Activated naive CD8-positive, alpha-beta T cell (primary cell): ENCODE results near the gene BABAM2.
A peak's percentile ranks its signal among the peaks of the same experiment; 100 is the strongest.
"Not testable (repeated sequence)": the region's sequence is repeated elsewhere in the genome, so short reads cannot be mapped to it uniquely, and the experiment has no call there.

ENCODE experiments used
- H3K27ac Mint-ChIP-seq: one replicate; pipeline ENCODE4 v1.8.0; 2021; ENCODE audit warnings: mixed read lengths
- H3K27me3 Mint-ChIP-seq: one replicate; pipeline ENCODE4 v1.8.0; 2021; ENCODE audit warnings: mixed read lengths
- H3K36me3 Mint-ChIP-seq: one replicate; pipeline ENCODE4 v1.8.0; 2021; ENCODE audit warnings: mixed read lengths
- H3K4me1 Mint-ChIP-seq: one replicate; pipeline ENCODE4 v1.8.0; 2021; ENCODE audit warnings: low read depth, mixed read lengths
- H3K4me3 Mint-ChIP-seq: one replicate; pipeline ENCODE4 v1.8.0; 2021; ENCODE audit warnings: mild to moderate bottlenecking, mixed read lengths
- H3K9me3 Mint-ChIP-seq: one replicate; pipeline ENCODE4 v1.8.0; 2021; ENCODE audit warnings: low read depth, mixed read lengths

The BABAM2 gene

GRCh38 chr2:27962006-27962405 lies 71.5 kb downstream of the BABAM2 start:
- Mint-ChIP-seq H3K27ac (no peak overlapping the region), H3K4me3 (no peak overlapping the region), H3K27me3 (no peaks in the 10 kb centered on the region)

DNA sequence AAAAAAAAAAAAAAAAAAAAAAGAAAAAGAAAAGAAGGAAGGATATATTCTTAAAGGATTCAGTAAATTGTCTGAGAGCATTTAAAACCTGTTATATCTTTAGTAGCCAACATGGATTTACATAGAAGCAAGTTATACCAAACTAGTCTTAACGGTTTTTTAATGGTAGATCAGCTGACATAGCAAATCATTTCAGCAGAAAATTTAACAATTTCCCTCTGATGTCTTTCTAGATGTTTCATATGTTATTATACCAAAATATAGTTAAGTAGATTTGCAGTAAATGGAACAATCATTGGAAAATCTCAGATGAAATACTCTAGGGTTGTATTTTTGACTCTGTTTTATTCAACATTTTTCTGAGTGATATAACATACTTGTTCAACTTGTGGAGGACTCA lies 72.9 kb downstream of the BABAM2 start:
- Mint-ChIP-seq H3K27ac (no peak overlapping the region), H3K36me3 (peaks cover 16% of the 10 kb centered on the region), H3K27me3 (no peaks in the 10 kb centered on the region), H3K9me3 (peaks cover 6% of the 10 kb centered on the region), H3K4me1 (peaks cover 67% of the 10 kb centered on the region), H3K4me3 (no peak overlapping the region)

More at GRCh38 chr2:27962006-27962405, 71.5 kb downstream of the BABAM2 start:
- H3K4me1 Mint-ChIP-seq, result peaks cover 69% of the 10 kb centered on the region
- H3K36me3 Mint-ChIP-seq, result peaks cover 11% of the 10 kb centered on the region
- H3K9me3 Mint-ChIP-seq, result no peaks in the 10 kb centered on the region

DNA sequence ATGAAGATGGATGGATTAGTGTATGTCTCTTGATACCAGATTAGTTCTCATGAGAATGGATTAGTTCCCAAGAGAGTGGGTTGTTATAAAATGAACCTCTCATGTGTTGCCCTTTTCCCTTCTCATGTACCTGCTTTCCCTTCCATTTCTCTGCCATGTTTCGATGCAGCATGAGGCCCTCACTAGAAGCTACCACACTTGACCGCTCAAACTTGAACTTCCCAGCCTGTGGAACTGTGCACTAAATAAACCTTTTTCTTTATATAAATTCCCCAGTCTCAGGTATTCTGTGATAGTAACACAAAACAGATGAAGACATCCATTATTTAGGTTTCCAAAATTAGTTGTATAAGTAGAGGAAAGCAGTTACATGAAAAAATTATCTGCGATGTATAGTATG lies 73.5 kb downstream of the BABAM2 start:
- Mint-ChIP-seq H3K36me3 (peaks cover 21% of the 10 kb centered on the region), H3K27ac (no peak overlapping the region), H3K4me3 (no peak overlapping the region), H3K4me1 (peaks cover 64% of the 10 kb centered on the region), H3K27me3 (no peaks in the 10 kb centered on the region), H3K9me3 (peaks cover 11% of the 10 kb centered on the region)

DNA sequence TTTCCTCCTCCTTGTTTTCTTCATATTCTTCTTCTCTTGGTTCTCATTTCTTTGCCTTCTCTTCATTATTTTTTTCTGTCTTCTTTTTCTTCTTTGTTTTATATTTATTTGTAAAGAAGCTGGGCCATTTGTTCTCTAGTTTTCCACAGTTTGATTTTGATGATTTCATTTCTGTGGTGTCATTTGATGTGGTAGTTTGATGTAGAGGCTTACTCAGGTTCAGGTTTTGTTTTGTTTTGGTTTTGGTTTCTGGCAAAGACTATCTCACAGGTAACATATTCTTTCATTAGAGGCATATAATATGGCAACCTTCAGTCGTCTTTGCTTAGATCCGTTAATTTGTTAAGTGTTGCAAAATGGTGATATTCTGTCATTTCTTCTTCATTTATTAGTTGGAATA lies 75.3 kb downstream of the BABAM2 start:
- H3K27ac Mint-ChIP-seq, result peak overlapping the region; percentile 59
- H3K36me3 Mint-ChIP-seq, result peaks cover 26% of the 10 kb centered on the region
- H3K4me1 Mint-ChIP-seq, result peaks cover 53% of the 10 kb centered on the region
- peak overlapping the region; percentile 69 for H3K4me3 Mint-ChIP-seq
- no peaks in the 10 kb centered on the region for H3K27me3 Mint-ChIP-seq
- H3K9me3 Mint-ChIP-seq, result peaks cover 16% of the 10 kb centered on the region

- Mint-ChIP-seq H3K9me3 (peaks cover 16% of the 10 kb centered on the region), H3K4me1 (peaks cover 53% of the 10 kb centered on the region), H3K36me3 (peaks cover 26% of the 10 kb centered on the region), H3K27ac (peak overlapping the region; percentile 52), H3K27me3 (no peaks in the 10 kb centered on the region), H3K4me3 (peak overlapping the region; percentile 30)
Measured at GRCh38 chr2:27966466-27966865, 75.9 kb downstream of the BABAM2 start.

DNA sequence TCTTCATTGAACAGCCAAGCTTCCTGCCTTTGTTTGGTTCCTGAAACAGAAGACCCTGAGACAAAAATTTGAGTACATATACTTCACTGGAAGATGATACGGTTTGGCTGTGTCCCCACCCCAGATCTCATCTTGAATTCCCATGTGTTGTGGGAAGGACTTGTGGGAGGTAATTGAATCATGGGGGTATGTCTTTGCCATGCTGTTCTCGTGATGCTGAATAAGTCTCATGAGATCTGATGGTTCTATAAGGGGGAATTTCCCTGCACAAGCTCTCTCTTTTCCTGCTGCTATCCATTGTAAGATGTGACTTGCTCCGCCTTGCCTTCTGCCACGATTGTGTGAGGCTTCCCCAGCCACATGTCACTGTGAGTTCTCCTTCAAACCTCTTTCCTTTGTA lies 76.5 kb downstream of the BABAM2 start:
- peaks cover 51% of the 10 kb centered on the region for H3K4me1 Mint-ChIP-seq
- no peak overlapping the region for H3K4me3 Mint-ChIP-seq
- H3K27ac Mint-ChIP-seq, result no peak overlapping the region
- H3K27me3 Mint-ChIP-seq, result no peaks in the 10 kb centered on the region
- peaks cover 16% of the 10 kb centered on the region for H3K9me3 Mint-ChIP-seq
- H3K36me3 Mint-ChIP-seq, result peaks cover 26% of the 10 kb centered on the region

DNA sequence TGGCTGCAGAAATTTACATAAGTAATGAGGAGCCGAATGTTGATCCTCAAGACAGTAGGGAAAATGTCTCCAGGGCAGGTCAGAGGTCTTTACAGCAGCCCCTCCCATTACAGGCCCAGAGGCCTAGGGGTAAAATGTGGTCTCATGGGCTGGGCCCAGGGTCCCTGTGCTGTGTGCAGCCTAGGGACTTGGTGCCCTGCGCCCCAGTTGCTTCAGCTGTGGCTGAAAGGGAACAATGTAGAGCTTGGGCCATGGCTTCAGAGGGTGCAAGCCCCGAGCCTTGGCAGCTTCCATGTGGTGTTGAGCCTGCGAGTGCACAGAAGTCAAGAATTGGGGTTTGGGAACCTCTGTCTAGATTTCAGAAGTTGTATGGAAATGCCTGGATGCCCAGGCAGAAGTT lies 77.5 kb downstream of the BABAM2 start:
- H3K27ac Mint-ChIP-seq, H3K27me3 Mint-ChIP-seq, H3K4me3 Mint-ChIP-seq: not testable (repeated sequence)
- H3K36me3 Mint-ChIP-seq, result peaks cover 24% of the 10 kb centered on the region
- H3K4me1 Mint-ChIP-seq, result peaks cover 49% of the 10 kb centered on the region
- H3K9me3 Mint-ChIP-seq, result peaks cover 16% of the 10 kb centered on the region

DNA sequence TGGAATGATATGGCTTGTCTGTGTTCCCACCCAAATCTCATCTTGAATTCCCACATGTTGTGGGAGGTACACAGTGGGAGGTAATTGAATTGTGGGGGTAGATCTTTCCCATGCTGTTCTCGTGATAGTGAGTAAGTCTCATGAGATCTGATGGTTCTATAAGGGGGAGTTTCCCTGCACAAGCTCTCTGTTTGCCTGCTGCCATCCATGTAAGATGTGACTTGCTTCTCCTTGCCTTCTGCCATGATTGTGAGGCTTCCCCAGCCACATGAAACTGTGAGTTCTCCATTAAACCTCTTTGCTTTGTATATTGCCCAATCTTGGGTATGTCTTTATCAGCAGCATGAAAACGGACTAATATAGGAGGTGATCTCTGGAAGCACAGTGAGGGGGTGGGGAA lies 78.4 kb downstream of the BABAM2 start:
- not testable (repeated sequence) for H3K4me3 Mint-ChIP-seq, H3K27me3 Mint-ChIP-seq, H3K27ac Mint-ChIP-seq
- peaks cover 47% of the 10 kb centered on the region for H3K4me1 Mint-ChIP-seq
- H3K36me3 Mint-ChIP-seq, result peaks cover 25% of the 10 kb centered on the region
- H3K9me3 Mint-ChIP-seq, result peaks cover 16% of the 10 kb centered on the region

DNA sequence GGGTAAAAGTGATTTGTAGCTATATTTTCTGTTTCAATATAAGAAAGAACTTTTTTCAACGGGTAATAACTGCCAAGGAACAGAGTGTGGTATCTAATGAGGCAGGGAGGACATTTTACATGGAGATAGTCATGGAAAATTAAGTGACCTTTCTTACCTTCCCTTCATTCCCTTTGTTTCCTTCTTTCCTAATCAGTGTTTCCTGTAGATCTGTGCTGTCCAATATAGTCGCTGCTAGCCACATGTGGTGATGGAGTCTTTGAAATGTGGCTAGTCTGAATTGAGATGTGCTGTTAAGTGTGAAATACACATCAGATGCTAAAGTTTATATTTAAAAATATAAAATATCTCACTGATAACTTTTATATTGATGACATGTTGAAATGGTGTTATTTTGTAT lies 81.8 kb downstream of the BABAM2 start:
- Mint-ChIP-seq H3K4me3 (no peak overlapping the region), H3K9me3 (peaks cover 14% of the 10 kb centered on the region), H3K4me1 (peaks cover 17% of the 10 kb centered on the region), H3K27me3 (no peaks in the 10 kb centered on the region), H3K27ac (no peak overlapping the region), H3K36me3 (peaks cover 20% of the 10 kb centered on the region)

DNA sequence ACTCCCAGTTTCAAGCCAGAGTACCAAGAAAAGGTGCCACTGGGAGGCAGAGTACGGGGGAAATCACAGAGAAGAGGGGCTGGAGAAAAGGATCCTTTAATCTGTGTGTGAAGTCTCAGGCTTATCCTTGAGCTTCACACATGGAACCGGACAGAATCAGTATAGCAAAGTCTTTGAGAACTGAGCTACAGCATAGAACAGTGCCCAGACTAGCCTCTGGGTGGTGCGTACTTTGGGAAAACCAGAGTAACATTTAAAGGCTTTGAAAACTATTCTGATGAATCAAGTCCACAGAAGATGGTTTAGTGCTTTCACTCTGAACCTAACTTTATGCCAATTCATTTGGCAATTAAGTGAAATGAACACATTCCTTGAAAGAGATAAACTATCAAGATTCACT lies 83.1 kb downstream of the BABAM2 start:
- Mint-ChIP-seq H3K4me3 (no peak overlapping the region), H3K4me1 (peaks cover 25% of the 10 kb centered on the region), H3K27ac (no peak overlapping the region), H3K9me3 (peaks cover 13% of the 10 kb centered on the region), H3K36me3 (peaks cover 18% of the 10 kb centered on the region), H3K27me3 (no peaks in the 10 kb centered on the region)

- Mint-ChIP-seq H3K36me3 (peaks cover 8% of the 10 kb centered on the region), H3K4me3 (no peak overlapping the region), H3K9me3 (peaks cover 4% of the 10 kb centered on the region), H3K27me3 (no peaks in the 10 kb centered on the region), H3K4me1 (peaks cover 24% of the 10 kb centered on the region), H3K27ac (no peak overlapping the region)
Measured at GRCh38 chr2:27976308-27976707, 85.8 kb downstream of the BABAM2 start.

- H3K27ac Mint-ChIP-seq, result peak overlapping the region; percentile 67
- peaks cover 4% of the 10 kb centered on the region for H3K9me3 Mint-ChIP-seq
- H3K27me3 Mint-ChIP-seq, result no peaks in the 10 kb centered on the region
- H3K4me3 Mint-ChIP-seq, result no peak overlapping the region
- H3K4me1 Mint-ChIP-seq, result peaks cover 23% of the 10 kb centered on the region
- peaks cover 11% of the 10 kb centered on the region for H3K36me3 Mint-ChIP-seq
Measured at GRCh38 chr2:27977731-27978312, 87.3 kb downstream of the BABAM2 start.

GRCh38 chr2:27978761-27979160 lies 88.2 kb downstream of the BABAM2 start:
- not testable (repeated sequence) for H3K9me3 Mint-ChIP-seq, H3K27me3 Mint-ChIP-seq, H3K4me3 Mint-ChIP-seq, H3K27ac Mint-ChIP-seq
- Mint-ChIP-seq H3K36me3 (peaks cover 10% of the 10 kb centered on the region), H3K4me1 (peaks cover 23% of the 10 kb centered on the region)

GRCh38 chr2:27980242-27980641 lies 89.7 kb downstream of the BABAM2 start:
- H3K9me3 Mint-ChIP-seq, result peaks cover 4% of the 10 kb centered on the region
- no peak overlapping the region for H3K27ac Mint-ChIP-seq
- H3K36me3 Mint-ChIP-seq, result peaks cover 12% of the 10 kb centered on the region
- H3K27me3 Mint-ChIP-seq, result no peaks in the 10 kb centered on the region
- peaks cover 23% of the 10 kb centered on the region for H3K4me1 Mint-ChIP-seq
- no peak overlapping the region for H3K4me3 Mint-ChIP-seq

DNA sequence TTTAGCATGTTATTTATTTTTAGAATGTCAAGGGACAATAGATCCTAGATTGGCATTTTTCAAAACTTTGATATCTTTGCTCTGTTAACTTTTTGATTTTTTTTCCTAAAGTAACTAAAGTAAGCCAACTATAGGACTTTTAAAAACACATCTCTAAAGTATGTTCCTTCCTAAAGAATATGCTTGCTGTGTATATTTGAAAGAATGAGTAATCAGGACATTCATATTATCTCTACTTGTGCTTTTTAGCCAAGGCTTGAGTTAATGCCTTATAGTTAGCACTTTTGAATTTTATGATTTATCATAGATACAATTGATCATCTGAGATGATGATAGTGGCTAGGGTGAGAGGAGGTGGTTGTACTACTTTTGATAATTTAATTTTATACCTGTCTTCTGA lies 93.6 kb downstream of the BABAM2 start:
- Mint-ChIP-seq H3K36me3 (peaks cover 8% of the 10 kb centered on the region), H3K9me3 (no peaks in the 10 kb centered on the region), H3K4me1 (peaks cover 40% of the 10 kb centered on the region), H3K27me3 (no peaks in the 10 kb centered on the region), H3K27ac (no peak overlapping the region), H3K4me3 (no peak overlapping the region)

DNA sequence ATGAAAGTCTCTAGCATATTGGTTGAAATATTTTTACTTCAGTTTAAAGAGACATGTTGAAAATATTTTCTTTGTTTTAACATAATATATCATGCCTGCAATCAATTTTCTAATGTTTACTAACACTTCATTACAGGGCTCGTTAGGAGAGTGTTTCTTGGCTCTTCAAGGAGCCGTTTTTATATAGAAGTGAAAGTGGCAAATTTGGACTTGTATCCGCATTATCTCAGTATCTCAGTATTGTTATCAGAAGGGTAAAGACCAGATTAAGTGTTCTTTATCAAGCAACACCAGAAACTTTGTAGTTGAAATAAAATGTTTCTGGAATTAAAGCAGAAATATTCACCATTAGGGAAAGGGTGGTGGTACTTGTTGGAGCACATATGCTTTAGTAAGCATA lies 97.8 kb downstream of the BABAM2 start:
- H3K27me3 Mint-ChIP-seq, result no peaks in the 10 kb centered on the region
- H3K9me3 Mint-ChIP-seq, result no peaks in the 10 kb centered on the region
- H3K4me3 Mint-ChIP-seq, result peak overlapping the region; percentile 69
- H3K27ac Mint-ChIP-seq, result peak overlapping the region; percentile 88
- peaks cover 40% of the 10 kb centered on the region for H3K4me1 Mint-ChIP-seq
- peaks cover 17% of the 10 kb centered on the region for H3K36me3 Mint-ChIP-seq
